ENCODE data around the gene SLC7A7.
"Not testable (repeated sequence)": the region's sequence is repeated elsewhere in the genome, so short reads cannot be mapped to it uniquely, and the experiment has no call there.

SLC7A7 gene

DNA sequence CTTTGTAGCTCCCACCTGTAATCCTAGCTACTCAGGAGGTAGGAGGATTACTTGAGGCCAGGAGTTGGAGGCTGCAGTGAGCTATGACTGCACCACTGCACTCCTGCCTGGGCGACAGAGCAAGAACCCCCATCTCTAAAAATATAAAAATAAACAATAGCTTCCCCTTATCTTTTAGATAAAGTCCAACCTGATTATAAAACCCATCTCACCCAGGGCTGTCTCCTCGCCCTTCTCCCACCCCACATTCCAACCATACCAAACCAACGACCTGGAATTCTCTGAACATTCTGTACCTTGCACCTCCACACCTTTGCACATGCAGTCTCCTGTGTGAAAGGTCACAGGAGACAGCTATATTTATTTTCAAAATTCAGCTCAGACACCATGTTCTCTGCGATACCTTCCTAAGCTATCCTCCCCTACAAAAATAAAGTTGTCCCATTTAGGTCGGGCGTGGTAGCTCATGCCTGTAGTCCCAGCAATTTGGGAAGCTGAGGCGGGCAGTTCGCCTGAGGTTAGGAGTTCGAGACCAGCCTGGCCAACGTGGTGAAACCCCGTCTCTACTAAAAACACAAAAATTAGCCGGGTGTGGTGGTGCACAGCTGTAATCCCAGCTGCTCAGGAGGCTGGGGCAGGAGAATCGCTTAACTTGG lies 7.7 kb downstream of the SLC7A7 start:
- no peaks in the 10 kb centered on the region for H3K27me3 ChIP-seq (ENCODE audit: control insufficient read depth, insufficient read depth, low read length)
- H3K4me3 ChIP-seq (ENCODE audit: low read length): no peak overlapping the region
- no peak overlapping the region for H3K9ac ChIP-seq (ENCODE audit: low read length)
- no peaks in the 10 kb centered on the region for H3K4me1 ChIP-seq (ENCODE audit: control insufficient read depth, insufficient read depth, low read length)
- H3K36me3 ChIP-seq (ENCODE audit: control insufficient read depth, insufficient read depth, low read length): no peaks in the 10 kb centered on the region
- H3K27ac ChIP-seq (ENCODE audit: low read depth, low read length): no peak overlapping the region

DNA sequence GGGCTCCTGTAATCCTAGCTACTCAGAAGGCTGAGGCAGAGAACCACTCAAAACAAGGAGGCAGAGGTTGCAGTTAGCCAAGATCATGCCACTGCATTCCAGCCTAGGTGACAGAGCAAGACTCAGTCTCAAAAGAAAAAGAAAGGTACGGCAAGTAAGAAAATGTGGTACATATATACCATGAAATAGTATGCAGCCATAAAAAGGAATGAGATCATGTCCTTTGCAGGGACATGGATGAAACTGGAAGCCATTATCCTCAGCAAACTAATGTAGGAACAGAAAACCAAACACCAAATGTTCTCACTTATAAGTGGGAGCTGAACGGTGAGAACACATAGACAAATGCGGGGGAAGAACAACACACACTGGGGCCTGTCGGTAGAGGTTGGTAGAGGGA lies 10.0 kb downstream of the SLC7A7 start:
- not testable (repeated sequence) for H3K27ac ChIP-seq (ENCODE audit: low read depth, low read length); H3K4me3 ChIP-seq (ENCODE audit: low read length); H3K9ac ChIP-seq (ENCODE audit: low read length); H3K27me3 ChIP-seq (ENCODE audit: control insufficient read depth, insufficient read depth, low read length); H3K36me3 ChIP-seq (ENCODE audit: control insufficient read depth, insufficient read depth, low read length); H3K4me1 ChIP-seq (ENCODE audit: control insufficient read depth, insufficient read depth, low read length)

DNA sequence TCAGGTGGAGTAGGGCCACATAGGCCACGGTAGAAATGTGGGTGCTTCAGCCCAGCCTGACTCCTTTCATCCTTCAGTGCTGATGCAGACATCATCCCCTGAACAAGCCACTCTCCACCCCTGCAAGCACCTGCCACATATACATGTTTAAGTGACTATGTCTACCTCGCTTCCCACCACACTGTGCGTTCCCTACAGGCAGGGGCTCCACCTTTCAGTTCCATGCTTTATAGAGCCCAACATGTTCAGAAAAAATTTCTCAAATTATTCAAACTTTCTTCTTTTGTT lies 11.6 kb downstream of the SLC7A7 start:
- no peak overlapping the region for H3K27ac ChIP-seq (ENCODE audit: low read depth, low read length)
- H3K27me3 ChIP-seq (ENCODE audit: control insufficient read depth, insufficient read depth, low read length): no peaks in the 10 kb centered on the region
- H3K36me3 ChIP-seq (ENCODE audit: control insufficient read depth, insufficient read depth, low read length): no peaks in the 10 kb centered on the region
- H3K4me1 ChIP-seq (ENCODE audit: control insufficient read depth, insufficient read depth, low read length): no peaks in the 10 kb centered on the region
- H3K4me3 ChIP-seq (ENCODE audit: low read length): no peak overlapping the region
- no peak overlapping the region for H3K9ac ChIP-seq (ENCODE audit: low read length)

DNA sequence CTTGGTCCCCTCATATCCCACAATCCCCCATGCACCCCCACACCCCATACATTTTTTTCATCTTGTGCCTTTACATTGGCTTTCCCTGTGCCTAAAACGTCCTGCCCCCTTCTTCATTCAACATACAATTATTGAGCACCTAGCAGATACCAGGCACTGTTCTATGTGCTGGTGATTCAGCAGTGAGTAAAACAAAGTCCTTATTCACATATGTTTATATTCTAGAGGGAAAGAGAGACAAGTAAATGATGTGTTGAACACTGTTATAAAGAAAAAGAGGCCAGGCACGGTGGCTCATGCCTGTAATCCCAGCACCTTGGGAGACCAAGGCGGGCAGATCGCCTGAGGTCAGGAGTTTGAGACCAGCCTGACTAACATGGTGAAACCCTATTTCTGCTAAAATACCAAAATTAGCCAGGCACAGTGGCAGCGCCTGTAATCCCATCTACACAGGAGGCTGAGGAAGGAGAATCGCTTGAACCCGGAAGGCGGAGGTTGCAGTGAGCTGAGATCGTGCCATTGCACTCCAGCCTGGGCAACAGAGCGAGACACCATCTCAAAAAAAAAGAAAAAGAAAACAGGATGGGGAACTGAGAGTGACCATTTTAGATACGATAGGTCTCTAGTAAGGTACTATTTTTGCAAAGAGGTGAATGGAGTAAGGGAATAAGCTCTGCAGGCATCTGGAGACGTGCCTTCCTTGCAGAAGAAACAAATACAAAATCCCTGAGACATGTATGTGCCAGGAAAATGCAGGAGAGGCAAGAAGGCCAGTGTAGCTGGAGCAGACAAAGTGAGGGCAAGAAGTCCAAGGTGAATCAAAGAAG lies 12.2 kb downstream of the SLC7A7 start:
- H3K27ac ChIP-seq (ENCODE audit: low read depth, low read length): no peak overlapping the region

DNA sequence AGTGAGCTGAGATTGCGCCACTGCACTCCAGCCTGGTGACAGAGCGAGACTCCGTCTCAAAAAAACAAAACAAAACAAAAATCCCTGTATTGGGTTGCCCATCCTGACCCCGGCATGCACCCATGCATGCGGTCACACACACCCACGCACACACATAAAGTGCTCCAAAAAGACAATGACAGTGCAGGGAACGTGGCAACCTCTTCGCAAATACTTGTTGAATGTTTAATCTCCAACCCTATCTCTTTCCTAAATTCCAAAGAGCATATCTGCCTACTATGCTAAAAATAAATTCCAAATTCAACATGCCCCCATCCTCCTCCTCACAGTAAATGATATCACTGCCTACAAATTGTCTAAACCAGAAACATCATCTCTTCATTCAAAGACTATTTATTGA lies 13.5 kb downstream of the SLC7A7 start:
- H3K27me3 ChIP-seq (ENCODE audit: control insufficient read depth, insufficient read depth, low read length): no peaks in the 10 kb centered on the region
- no peak overlapping the region for H3K27ac ChIP-seq (ENCODE audit: low read depth, low read length)
- H3K36me3 ChIP-seq (ENCODE audit: control insufficient read depth, insufficient read depth, low read length): no peaks in the 10 kb centered on the region
- no peak overlapping the region for H3K9ac ChIP-seq (ENCODE audit: low read length)
- no peaks in the 10 kb centered on the region for H3K4me1 ChIP-seq (ENCODE audit: control insufficient read depth, insufficient read depth, low read length)
- no peak overlapping the region for H3K4me3 ChIP-seq (ENCODE audit: low read length)

More for the DNA sequence above, 12.2 kb downstream of the SLC7A7 start:
- no peaks in the 10 kb centered on the region for H3K36me3 ChIP-seq (ENCODE audit: control insufficient read depth, insufficient read depth, low read length)
- H3K27me3 ChIP-seq (ENCODE audit: control insufficient read depth, insufficient read depth, low read length): no peaks in the 10 kb centered on the region
- H3K4me1 ChIP-seq (ENCODE audit: control insufficient read depth, insufficient read depth, low read length): no peaks in the 10 kb centered on the region
- no peak overlapping the region for H3K4me3 ChIP-seq (ENCODE audit: low read length)
- no peak overlapping the region for H3K9ac ChIP-seq (ENCODE audit: low read length)

GRCh38 chr14:22800346-22800745 lies 14.9 kb downstream of the SLC7A7 start:
- Histone ChIP-seq H3K4me1 (ENCODE audit: control insufficient read depth, insufficient read depth, low read length) (no peaks in the 10 kb centered on the region), H3K4me3 (ENCODE audit: low read length) (no peak overlapping the region), H3K27ac (ENCODE audit: low read depth, low read length) (no peak overlapping the region), H3K36me3 (ENCODE audit: control insufficient read depth, insufficient read depth, low read length) (no peaks in the 10 kb centered on the region), H3K9ac (ENCODE audit: low read length) (no peak overlapping the region), H3K27me3 (ENCODE audit: control insufficient read depth, insufficient read depth, low read length) (no peaks in the 10 kb centered on the region)

- no peak overlapping the region for H3K9ac ChIP-seq (ENCODE audit: low read length)
- no peaks in the 10 kb centered on the region for H3K36me3 ChIP-seq (ENCODE audit: control insufficient read depth, insufficient read depth, low read length)
- no peaks in the 10 kb centered on the region for H3K27me3 ChIP-seq (ENCODE audit: control insufficient read depth, insufficient read depth, low read length)
- H3K27ac ChIP-seq (ENCODE audit: low read depth, low read length): no peak overlapping the region
- H3K4me1 ChIP-seq (ENCODE audit: control insufficient read depth, insufficient read depth, low read length): no peaks in the 10 kb centered on the region
- H3K4me3 ChIP-seq (ENCODE audit: low read length): no peak overlapping the region
Observed at GRCh38 chr14:22798528-22798927, 16.7 kb downstream of the SLC7A7 start.

DNA sequence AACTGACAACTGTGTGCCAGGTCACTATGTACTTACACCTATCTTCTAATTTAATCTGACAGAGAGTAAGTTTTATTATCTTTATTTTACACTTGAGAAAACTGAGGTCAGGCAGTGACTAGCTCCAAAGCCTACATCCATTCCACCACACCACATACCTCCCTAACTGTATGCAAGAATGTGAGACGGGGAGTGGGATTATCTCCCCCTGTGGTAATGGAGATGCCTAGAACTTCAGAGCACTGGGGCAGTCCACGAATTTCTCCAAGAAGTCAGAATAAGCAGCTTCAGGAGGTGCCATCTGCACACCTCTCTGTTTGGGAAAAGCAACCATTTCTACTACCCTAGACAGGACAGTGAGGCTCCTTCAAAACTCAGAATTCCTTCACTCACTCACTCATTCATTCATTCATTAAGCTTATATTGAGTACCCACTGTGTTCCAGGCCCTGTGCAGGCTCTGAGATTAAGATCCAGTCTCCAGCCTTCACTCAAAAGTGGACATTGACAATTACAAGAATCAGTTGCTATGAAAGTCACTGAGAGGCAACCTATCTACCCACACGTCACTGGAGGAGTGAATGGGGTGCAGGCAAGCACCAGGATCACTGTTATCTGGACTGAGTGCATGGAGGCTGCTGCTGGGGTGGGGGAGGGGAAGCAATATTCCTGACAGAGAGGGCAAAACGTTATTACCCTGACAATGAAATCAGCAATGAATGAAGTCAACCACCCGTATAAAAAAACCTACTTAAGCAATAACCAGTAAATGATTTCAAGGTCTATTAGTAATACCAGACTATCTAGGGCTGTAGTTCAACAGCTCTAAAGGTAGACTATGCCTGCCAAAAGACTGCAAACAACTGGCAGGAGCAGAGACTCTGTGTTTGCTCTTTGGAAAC lies 18.0 kb downstream of the SLC7A7 start:
- Histone ChIP-seq H3K27ac (ENCODE audit: low read depth, low read length) (no peak overlapping the region), H3K4me1 (ENCODE audit: control insufficient read depth, insufficient read depth, low read length) (no peaks in the 10 kb centered on the region), H3K4me3 (ENCODE audit: low read length) (no peak overlapping the region), H3K27me3 (ENCODE audit: control insufficient read depth, insufficient read depth, low read length) (no peaks in the 10 kb centered on the region), H3K9ac (ENCODE audit: low read length) (no peak overlapping the region), H3K36me3 (ENCODE audit: control insufficient read depth, insufficient read depth, low read length) (no peaks in the 10 kb centered on the region)

DNA sequence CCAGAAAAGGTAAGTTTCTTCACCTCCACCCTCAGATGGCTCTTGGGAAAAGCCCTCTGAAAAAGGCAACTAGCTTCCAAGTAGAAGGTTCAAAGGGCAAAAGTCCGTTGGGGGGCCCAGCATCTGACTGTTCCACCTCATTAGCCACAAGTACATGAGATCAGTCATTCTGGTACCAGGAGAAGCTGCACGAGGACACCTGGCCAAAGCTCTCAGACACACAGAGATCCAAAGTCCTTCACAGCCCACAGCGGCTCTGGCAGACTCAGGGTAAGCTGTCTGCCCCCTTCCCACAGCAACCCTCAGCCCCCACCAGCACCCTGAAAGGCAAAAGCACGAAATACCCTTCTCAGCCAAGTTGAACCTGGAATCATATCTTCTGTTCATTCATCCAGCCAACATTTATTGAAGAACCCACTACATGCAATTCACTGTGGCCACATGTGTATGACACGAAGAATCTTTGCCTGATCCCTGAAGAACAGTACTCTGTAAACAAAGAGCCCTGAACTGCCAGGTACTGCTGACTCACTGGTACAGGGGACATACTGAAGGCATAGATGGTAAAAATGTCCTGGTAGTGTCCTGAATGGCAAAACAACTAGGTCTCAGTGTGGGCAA lies 19.0 kb downstream of the SLC7A7 start:
- Histone ChIP-seq H3K4me3 (ENCODE audit: low read length) (no peak overlapping the region), H3K27ac (ENCODE audit: low read depth, low read length) (no peak overlapping the region), H3K27me3 (ENCODE audit: control insufficient read depth, insufficient read depth, low read length) (no peaks in the 10 kb centered on the region), H3K4me1 (ENCODE audit: control insufficient read depth, insufficient read depth, low read length) (no peaks in the 10 kb centered on the region), H3K36me3 (ENCODE audit: control insufficient read depth, insufficient read depth, low read length) (no peaks in the 10 kb centered on the region), H3K9ac (ENCODE audit: low read length) (no peak overlapping the region)

DNA sequence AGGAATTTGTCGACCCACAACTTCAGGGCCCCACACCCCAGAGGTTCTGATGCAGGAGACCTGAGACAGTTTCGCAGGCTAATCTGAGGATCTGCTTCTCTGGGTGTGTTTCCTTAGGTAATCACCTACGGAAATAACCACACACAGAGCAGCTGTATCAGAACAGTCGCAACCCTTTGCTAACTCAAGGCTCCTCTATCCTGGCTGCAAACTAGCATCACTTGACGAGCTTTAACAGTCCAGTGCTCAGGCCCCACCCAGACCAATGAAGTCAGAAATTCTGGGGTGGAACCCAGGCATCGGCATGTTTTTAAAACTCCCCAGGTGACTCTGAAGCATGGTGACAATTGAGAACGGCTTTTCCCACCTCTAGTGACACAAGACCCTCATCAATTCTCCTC lies 20.7 kb downstream of the SLC7A7 start:
- no peak overlapping the region for H3K9ac ChIP-seq (ENCODE audit: low read length)
- H3K4me3 ChIP-seq (ENCODE audit: low read length): no peak overlapping the region
- H3K36me3 ChIP-seq (ENCODE audit: control insufficient read depth, insufficient read depth, low read length): no peaks in the 10 kb centered on the region
- no peak overlapping the region for H3K27ac ChIP-seq (ENCODE audit: low read depth, low read length)
- no peaks in the 10 kb centered on the region for H3K4me1 ChIP-seq (ENCODE audit: control insufficient read depth, insufficient read depth, low read length)
- H3K27me3 ChIP-seq (ENCODE audit: control insufficient read depth, insufficient read depth, low read length): no peaks in the 10 kb centered on the region

DNA sequence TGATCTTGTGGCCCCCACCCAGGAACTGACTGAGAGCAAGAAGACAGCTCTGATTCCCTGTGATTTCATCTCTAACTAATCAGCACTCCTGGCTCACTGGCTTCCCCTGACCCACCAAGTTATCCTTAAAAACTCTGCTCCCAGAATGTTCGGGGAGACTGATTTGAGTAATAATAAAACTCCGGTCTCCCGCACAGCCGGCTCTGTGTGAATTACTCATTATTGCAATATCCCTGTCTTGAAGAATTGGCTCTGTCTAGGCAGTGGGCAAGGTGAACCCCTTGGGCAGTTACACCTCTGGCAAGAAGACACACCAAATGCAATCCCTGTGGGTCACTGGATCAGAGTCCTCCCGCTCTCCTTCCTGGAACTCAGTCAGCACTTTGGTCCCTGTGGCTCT lies 21.3 kb downstream of the SLC7A7 start:
- no peaks in the 10 kb centered on the region for H3K4me1 ChIP-seq (ENCODE audit: control insufficient read depth, insufficient read depth, low read length)
- H3K27ac ChIP-seq (ENCODE audit: low read depth, low read length): no peak overlapping the region
- H3K36me3 ChIP-seq (ENCODE audit: control insufficient read depth, insufficient read depth, low read length): no peaks in the 10 kb centered on the region
- no peaks in the 10 kb centered on the region for H3K27me3 ChIP-seq (ENCODE audit: control insufficient read depth, insufficient read depth, low read length)
- H3K4me3 ChIP-seq (ENCODE audit: low read length): no peak overlapping the region
- H3K9ac ChIP-seq (ENCODE audit: low read length): no peak overlapping the region

- not testable (repeated sequence) for H3K27ac ChIP-seq (ENCODE audit: low read depth, low read length); H3K4me3 ChIP-seq (ENCODE audit: low read length); H3K9ac ChIP-seq (ENCODE audit: low read length); H3K36me3 ChIP-seq (ENCODE audit: control insufficient read depth, insufficient read depth, low read length); H3K4me1 ChIP-seq (ENCODE audit: control insufficient read depth, insufficient read depth, low read length); H3K27me3 ChIP-seq (ENCODE audit: control insufficient read depth, insufficient read depth, low read length)
Observed at GRCh38 chr14:22793550-22793949, 21.7 kb downstream of the SLC7A7 start.
